SK-N-SH treated with all-trans-retinoic acid at 6 μM for 48 hours (cell line): ENCODE measurements around the gene KNDC1.

Experiments
- ATAC-seq: fragments of 200-7000 bp; cut with Tn5 transposase; 3 replicates; pipeline ENCODE4 v1.9.1; 2020; ENCODE audit warnings: mild to moderate bottlenecking, moderate library complexity
- ARNTL ChIP-seq: fragments of 450-650 bp; formaldehyde crosslinking; IDR thresholded peaks from 2 replicates; pipeline ENCODE4 v1.5.0; 2020; ENCODE audit warnings: low read depth, mild to moderate bottlenecking, moderate library complexity, borderline replicate concordance
- BACH2 ChIP-seq: fragments of 250-450 bp; sonication (Bioruptor Pico); IDR thresholded peaks from 2 replicates; pipeline ENCODE4 v1.9.0; 2021; ENCODE audit warnings: mild to moderate bottlenecking, borderline replicate concordance
- CSDC2 ChIP-seq: fragments of 250-450 bp; sonication (Bioruptor Pico); IDR thresholded peaks from 2 replicates; pipeline ENCODE4 v1.5.0; 2020; ENCODE audit warnings: mild to moderate bottlenecking, moderate library complexity
- ISL1 ChIP-seq: fragments of 250-450 bp; sonication (Bioruptor Pico); IDR thresholded peaks from 2 replicates; pipeline ENCODE4 v2.1.2; 2022; ENCODE audit warnings: mild to moderate bottlenecking, moderate library complexity
- OSR1 ChIP-seq: fragments of 250-450 bp; sonication (Bioruptor Pico); IDR thresholded peaks from 2 replicates; pipeline ENCODE4 v1.8.0; 2022; ENCODE audit warnings: moderate library complexity, mild to moderate bottlenecking, inconsistent platforms
- PPARA ChIP-seq: fragments of 250-450 bp; sonication (Bioruptor Pico); IDR thresholded peaks from 2 replicates; pipeline ENCODE4 v1.5.0; 2020; ENCODE audit warnings: mild to moderate bottlenecking, borderline replicate concordance
- RARB ChIP-seq: fragments of 250-450 bp; sonication (Bioruptor Pico); IDR thresholded peaks from 2 replicates; pipeline ENCODE4 v1.8.0; 2021; ENCODE audit warnings: mild to moderate bottlenecking, moderate library complexity
- SNAI2 ChIP-seq: fragments of 250-450 bp; sonication (Bioruptor Pico); IDR thresholded peaks from 2 replicates; pipeline ENCODE4 v1.5.0; 2020; ENCODE audit warnings: mild to moderate bottlenecking, moderate library complexity
- ZC3H10 ChIP-seq: fragments of 250-450 bp; sonication (Bioruptor Pico); IDR thresholded peaks from 2 replicates; pipeline ENCODE4 v1.5.1; 2021; ENCODE audit warnings: mild to moderate bottlenecking, moderate library complexity
- ZFP3 ChIP-seq: fragments of 250-450 bp; sonication (Bioruptor Pico); IDR thresholded peaks from 2 replicates; pipeline ENCODE4 v1.5.0; 2020; ENCODE audit warnings: mild to moderate bottlenecking, moderate library complexity
- ZFP30 ChIP-seq: fragments of 450-650 bp; formaldehyde crosslinking; IDR thresholded peaks from 2 replicates; pipeline ENCODE4 v1.5.0; 2022; ENCODE audit warnings: mild to moderate bottlenecking, moderate library complexity
- ZNF565 ChIP-seq: fragments of 450-650 bp; formaldehyde crosslinking; conservative IDR thresholded peaks from 2 replicates; pipeline ENCODE4 v1.5.0; 2020; ENCODE audit warnings: low read depth, mild to moderate bottlenecking, moderate library complexity
- ZNF70 ChIP-seq: fragments of 450-650 bp; formaldehyde crosslinking; IDR thresholded peaks from 2 replicates; pipeline ENCODE4 v1.5.0; 2020; ENCODE audit warnings: mild to moderate bottlenecking, moderate library complexity
- ZNF8 ChIP-seq: fragments of 450-650 bp; formaldehyde crosslinking; IDR thresholded peaks from 2 replicates; pipeline ENCODE4 v1.5.0; 2020; ENCODE audit warnings: mild to moderate bottlenecking, moderate library complexity
- TF ChIP-seq, protein P1 (sequence below): fragments of 250-450 bp; sonication (Bioruptor Pico); IDR thresholded peaks from 2 replicates; pipeline ENCODE4 v1.5.1; 2021; ENCODE audit warnings: mild to moderate bottlenecking, moderate library complexity
- TF ChIP-seq, protein P2 (sequence below): fragments of 250-450 bp; sonication (Bioruptor Pico); IDR thresholded peaks from 2 replicates; pipeline ENCODE4 v1.8.0; 2020; ENCODE audit warnings: mild to moderate bottlenecking, moderate library complexity, borderline replicate concordance
- TF ChIP-seq, protein P3 (sequence below): fragments of 250-450 bp; sonication (Bioruptor Pico); IDR thresholded peaks from 2 replicates; pipeline ENCODE4 v1.8.0; 2021; ENCODE audit warnings: low read depth, mild to moderate bottlenecking, moderate library complexity, borderline replicate concordance
- TF ChIP-seq, protein P4 (sequence below): fragments of 250-450 bp; sonication (Bioruptor Pico); IDR thresholded peaks from 2 replicates; pipeline ENCODE4 v1.5.0; 2020; ENCODE audit warnings: mild to moderate bottlenecking, moderate library complexity
- TF ChIP-seq, protein P5 (sequence below): fragments of 250-450 bp; sonication (Bioruptor Pico); IDR thresholded peaks from 2 replicates; pipeline ENCODE4 v1.5.1; 2020; ENCODE audit warnings: low read depth, mild to moderate bottlenecking, moderate library complexity

KNDC1 gene

DNA sequence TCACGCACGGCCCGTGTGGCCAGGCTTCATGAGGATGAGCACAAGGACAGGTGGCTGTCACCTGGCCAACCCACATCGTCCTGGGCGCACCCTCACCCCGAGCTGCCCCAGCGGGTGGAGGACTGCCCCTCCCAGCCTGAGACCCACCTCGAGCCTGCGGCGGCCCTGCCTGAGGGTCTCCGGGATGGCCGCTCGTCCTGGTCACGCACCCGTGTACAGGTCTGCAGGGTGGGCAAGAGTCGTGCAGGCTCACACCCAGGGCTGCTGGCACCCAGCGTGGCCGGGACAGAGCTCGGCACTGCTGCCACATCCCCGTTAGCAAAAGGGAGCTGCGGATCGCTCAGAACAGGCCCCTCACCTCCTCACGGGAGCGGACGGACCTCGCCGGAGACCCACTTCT is 55.6 kb downstream of the KNDC1 start:
- no peak for ATAC-seq
- TF ChIP-seq ZFP3 (CRISPR knock-in tag) (no peak), ZNF565 (CRISPR knock-in tag) (no peak), PPARA (no peak), ISL1 (no peak), ZFP30 (CRISPR knock-in tag) (no peak), ZNF70 (CRISPR knock-in tag) (no peak), ARNTL (no peak), ZNF8 (CRISPR knock-in tag) (no peak)
- TF ChIP-seq, protein P1, sequence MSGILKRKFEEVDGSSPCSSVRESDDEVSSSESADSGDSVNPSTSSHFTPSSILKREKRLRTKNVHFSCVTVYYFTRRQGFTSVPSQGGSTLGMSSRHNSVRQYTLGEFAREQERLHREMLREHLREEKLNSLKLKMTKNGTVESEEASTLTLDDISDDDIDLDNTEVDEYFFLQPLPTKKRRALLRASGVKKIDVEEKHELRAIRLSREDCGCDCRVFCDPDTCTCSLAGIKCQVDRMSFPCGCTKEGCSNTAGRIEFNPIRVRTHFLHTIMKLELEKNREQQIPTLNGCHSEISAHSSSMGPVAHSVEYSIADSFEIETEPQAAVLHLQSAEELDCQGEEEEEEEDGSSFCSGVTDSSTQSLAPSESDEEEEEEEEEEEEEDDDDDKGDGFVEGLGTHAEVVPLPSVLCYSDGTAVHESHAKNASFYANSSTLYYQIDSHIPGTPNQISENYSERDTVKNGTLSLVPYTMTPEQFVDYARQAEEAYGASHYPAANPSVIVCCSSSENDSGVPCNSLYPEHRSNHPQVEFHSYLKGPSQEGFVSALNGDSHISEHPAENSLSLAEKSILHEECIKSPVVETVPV (CRISPR knock-in tag): no peak
- TF ChIP-seq, protein P2, sequence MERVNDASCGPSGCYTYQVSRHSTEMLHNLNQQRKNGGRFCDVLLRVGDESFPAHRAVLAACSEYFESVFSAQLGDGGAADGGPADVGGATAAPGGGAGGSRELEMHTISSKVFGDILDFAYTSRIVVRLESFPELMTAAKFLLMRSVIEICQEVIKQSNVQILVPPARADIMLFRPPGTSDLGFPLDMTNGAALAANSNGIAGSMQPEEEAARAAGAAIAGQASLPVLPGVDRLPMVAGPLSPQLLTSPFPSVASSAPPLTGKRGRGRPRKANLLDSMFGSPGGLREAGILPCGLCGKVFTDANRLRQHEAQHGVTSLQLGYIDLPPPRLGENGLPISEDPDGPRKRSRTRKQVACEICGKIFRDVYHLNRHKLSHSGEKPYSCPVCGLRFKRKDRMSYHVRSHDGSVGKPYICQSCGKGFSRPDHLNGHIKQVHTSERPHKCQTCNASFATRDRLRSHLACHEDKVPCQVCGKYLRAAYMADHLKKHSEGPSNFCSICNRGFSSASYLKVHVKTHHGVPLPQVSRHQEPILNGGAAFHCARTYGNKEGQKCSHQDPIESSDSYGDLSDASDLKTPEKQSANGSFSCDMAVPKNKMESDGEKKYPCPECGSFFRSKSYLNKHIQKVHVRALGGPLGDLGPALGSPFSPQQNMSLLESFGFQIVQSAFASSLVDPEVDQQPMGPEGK (CRISPR knock-in tag): no peak

DNA sequence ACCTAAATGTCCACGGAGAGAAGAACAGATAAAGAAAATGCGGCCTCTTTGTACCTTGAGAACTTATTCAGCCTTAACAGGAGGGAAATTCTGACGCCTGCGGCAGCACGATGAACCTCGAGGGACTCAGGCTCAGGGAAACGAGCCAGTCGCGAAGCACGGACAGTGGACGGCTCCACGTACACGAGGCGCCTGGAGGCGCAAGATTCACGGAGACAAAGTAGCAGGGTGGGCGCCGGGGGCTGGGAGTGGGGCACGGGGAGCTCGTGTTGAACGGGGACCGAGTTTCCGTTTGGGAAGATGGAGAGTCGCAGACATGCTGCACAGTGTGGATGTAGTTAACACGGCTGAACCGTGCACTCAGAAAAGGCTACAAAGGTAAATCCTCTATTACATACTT is 56.8 kb downstream of the KNDC1 start:
- ATAC-seq: peak; percentile 25
- TF ChIP-seq, protein P3, sequence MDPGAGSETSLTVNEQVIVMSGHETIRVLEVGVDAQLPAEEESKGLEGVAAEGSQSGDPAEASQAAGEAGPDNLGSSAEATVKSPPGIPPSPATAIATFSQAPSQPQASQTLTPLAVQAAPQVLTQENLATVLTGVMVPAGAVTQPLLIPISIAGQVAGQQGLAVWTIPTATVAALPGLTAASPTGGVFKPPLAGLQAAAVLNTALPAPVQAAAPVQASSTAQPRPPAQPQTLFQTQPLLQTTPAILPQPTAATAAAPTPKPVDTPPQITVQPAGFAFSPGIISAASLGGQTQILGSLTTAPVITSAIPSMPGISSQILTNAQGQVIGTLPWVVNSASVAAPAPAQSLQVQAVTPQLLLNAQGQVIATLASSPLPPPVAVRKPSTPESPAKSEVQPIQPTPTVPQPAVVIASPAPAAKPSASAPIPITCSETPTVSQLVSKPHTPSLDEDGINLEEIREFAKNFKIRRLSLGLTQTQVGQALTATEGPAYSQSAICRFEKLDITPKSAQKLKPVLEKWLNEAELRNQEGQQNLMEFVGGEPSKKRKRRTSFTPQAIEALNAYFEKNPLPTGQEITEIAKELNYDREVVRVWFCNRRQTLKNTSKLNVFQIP (CRISPR knock-in tag): no peak
- TF ChIP-seq BACH2 (no peak), ZFP30 (CRISPR knock-in tag) (no peak), SNAI2 (CRISPR knock-in tag) (no peak), PPARA (no peak), ARNTL (no peak), ZC3H10 (CRISPR knock-in tag) (no peak)
- TF ChIP-seq, protein P4, sequence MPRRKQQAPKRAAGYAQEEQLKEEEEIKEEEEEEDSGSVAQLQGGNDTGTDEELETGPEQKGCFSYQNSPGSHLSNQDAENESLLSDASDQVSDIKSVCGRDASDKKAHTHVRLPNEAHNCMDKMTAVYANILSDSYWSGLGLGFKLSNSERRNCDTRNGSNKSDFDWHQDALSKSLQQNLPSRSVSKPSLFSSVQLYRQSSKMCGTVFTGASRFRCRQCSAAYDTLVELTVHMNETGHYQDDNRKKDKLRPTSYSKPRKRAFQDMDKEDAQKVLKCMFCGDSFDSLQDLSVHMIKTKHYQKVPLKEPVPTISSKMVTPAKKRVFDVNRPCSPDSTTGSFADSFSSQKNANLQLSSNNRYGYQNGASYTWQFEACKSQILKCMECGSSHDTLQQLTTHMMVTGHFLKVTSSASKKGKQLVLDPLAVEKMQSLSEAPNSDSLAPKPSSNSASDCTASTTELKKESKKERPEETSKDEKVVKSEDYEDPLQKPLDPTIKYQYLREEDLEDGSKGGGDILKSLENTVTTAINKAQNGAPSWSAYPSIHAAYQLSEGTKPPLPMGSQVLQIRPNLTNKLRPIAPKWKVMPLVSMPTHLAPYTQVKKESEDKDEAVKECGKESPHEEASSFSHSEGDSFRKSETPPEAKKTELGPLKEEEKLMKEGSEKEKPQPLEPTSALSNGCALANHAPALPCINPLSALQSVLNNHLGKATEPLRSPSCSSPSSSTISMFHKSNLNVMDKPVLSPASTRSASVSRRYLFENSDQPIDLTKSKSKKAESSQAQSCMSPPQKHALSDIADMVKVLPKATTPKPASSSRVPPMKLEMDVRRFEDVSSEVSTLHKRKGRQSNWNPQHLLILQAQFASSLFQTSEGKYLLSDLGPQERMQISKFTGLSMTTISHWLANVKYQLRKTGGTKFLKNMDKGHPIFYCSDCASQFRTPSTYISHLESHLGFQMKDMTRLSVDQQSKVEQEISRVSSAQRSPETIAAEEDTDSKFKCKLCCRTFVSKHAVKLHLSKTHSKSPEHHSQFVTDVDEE (CRISPR knock-in tag): no peak
- TF ChIP-seq, protein P1 (CRISPR knock-in tag): no peak
- TF ChIP-seq, protein P5, sequence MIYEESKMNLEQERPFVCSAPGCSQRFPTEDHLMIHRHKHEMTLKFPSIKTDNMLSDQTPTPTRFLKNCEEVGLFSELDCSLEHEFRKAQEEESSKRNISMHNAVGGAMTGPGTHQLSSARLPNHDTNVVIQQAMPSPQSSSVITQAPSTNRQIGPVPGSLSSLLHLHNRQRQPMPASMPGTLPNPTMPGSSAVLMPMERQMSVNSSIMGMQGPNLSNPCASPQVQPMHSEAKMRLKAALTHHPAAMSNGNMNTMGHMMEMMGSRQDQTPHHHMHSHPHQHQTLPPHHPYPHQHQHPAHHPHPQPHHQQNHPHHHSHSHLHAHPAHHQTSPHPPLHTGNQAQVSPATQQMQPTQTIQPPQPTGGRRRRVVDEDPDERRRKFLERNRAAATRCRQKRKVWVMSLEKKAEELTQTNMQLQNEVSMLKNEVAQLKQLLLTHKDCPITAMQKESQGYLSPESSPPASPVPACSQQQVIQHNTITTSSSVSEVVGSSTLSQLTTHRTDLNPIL: no peak

DNA sequence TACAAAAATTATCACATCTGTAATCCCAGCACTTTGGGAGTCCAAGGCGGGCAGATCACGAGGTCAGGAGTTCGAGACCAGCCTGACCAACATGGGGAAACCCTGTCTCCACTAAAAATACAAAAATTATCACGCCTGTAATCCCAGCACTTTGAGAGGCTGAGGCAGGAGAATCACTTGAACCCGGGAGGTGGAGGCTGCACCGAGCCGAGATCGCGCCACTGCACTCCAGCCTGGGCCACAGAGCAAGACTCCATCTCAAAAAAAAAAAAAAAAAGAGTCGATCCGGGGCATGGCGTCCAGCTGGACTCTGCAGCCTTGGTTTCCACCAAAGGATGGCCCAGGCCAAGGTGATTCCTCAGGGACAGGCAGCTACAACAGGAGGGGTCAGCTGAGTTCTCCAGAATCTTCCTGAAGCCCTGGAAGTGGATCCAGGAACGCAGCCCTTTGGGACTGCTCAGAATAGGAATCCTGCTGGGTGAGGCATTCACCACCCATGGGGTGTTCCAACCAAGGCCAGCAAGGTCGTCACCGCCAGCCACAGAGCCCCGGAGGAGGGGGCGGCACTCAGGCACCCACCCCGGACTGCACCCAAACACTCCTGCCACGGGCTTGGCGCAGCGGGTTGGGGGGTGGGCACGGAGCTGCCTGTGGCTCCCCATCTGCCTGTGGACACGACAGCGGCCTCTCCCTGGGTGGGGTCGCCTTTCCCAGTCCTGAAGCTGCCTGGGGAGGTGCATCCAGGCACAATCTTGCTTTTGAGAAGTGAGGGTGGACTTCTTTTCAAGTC is 58.0 kb downstream of the KNDC1 start:
- TF ChIP-seq CSDC2 (CRISPR knock-in tag) (no peak), OSR1 (no peak), ZNF8 (CRISPR knock-in tag) (no peak), RARB (no peak)
- TF ChIP-seq, protein P3 (CRISPR knock-in tag): no peak
- TF ChIP-seq, protein P2 (CRISPR knock-in tag): no peak
- TF ChIP-seq, all 23 proteins: peak for 0
- no peak for ATAC-seq
